Left lung (tissue), 10 donors: ENCODE results near the gene SH3TC2. TPM values are rescaled to one million over a fixed set of nuclear protein-coding genes. Genes with fewer than 3 reads are reported as not detected.

ENCODE experiments used
- ATAC-seq: fragments of 200-7000 bp; cut with Tn5 transposase; one replicate; pipeline ENCODE4 v1.9.1; 2020; ENCODE audit warnings: moderate library complexity
- DNase-seq, 4 donors: peaks; one replicate each; pipeline ENCODE4 v3.0.0-alpha.2; 2013 to 2020
- H3K27ac ChIP-seq, 2 donors: fragments of 200-600 bp; sonication (generic) in 1 of 2; one replicate each; pipeline versions ENCODE4 v1.5.0 to v1.8.0; 2020 to 2021
- H3K27me3 ChIP-seq, 2 donors: fragments of 200-600 bp; sonication (generic) in 1 of 2; one replicate each; pipeline versions ENCODE4 v1.5.0 to v1.8.0; 2020 to 2021
- H3K36me3 ChIP-seq, 2 donors: fragments of 200-600 bp; sonication (generic) in 1 of 2; one replicate each; pipeline versions ENCODE4 v1.5.0 to v1.8.0; 2020 to 2021
- H3K4me1 ChIP-seq, 2 donors: fragments of 200-600 bp; one replicate each; pipeline ENCODE4 v1.8.0; 2021
- H3K4me3 ChIP-seq, 2 donors: fragments of 200-600 bp; sonication (generic) in 1 of 2; one replicate each; pipeline versions ENCODE4 v1.5.0 to v1.8.0; 2020 to 2021; ENCODE audit warnings: mild to moderate bottlenecking in 1 of 2
- H3K9me3 ChIP-seq, 2 donors: fragments of 200-600 bp; sonication (generic) in 1 of 2; one replicate each; pipeline versions ENCODE4 v1.5.0 to v1.8.0; 2020 to 2021
- intact Hi-C, 2 donors: fragments of 100-400 bp; cut with DNase I; formaldehyde crosslinking; loops; one replicate each; pipeline versions ENCODE4 v1.11.2 to v1.14.2; 2022
- polyA plus RNA-seq, 6 donors: library from polyadenylated mRNA; unstranded; fragments of 120-200 nt; gene quantifications; one replicate each; pipeline ENCODE4 v1.2.1, GENCODE V29; 2013; ENCODE audit not compliant: insufficient read length in 6 of 6
- total RNA-seq, 2 donors: library from RNA; stranded (reverse); fragmentation: NEBNext Ultra II Directional; extraction: Animal tissue kit (Norgen Biotek cat#: 25700); gene quantifications; one replicate each; pipeline ENCODE4 v1.2.1, GENCODE V29; 2021
- TF ChIP-seq, protein P1 (sequence below), 2 donors: fragments of 200-600 bp; sonication (generic) in 1 of 2; IDR thresholded peaks; one replicate each; pipeline versions ENCODE4 v1.5.0 to v1.8.0; 2021; ENCODE audit warnings: antibody characterized with exemption in 2 of 2
- donor health status: DM: no; HTN: yes; CAD: no.
- donor health status: DM: no; HTN: no; CAD: no.

SH3TC2 gene
- total and polyA plus RNA-seq, 8 donors = 1.0 to 2.5 (median 2.1) TPM

DNA sequence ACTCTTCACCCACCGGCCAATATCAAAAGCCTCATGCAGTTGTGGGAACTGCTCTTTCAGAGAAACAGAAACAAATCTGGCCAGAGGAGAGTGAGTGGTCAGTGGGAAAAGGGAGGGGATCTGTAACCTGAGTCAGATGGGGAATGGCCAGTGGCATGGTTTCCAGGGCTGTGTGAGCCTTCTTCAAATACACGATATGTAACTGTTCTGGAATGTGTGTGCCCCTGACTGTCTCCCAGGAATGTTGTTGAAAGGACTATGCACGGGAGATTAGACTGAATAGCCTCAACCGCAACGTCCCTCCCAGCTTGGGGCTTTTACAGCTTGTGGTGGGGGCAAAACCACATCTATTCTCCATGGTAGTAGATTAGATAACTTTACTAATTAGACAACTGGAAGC is 60.8 kb downstream of the SH3TC2 start:
- Histone ChIP-seq H3K9me3 (no peaks in the 10 kb centered on the region), H3K27ac (no peak overlapping the region), H3K27me3 (no peaks in the 10 kb centered on the region), H3K4me3 (no peak overlapping the region), H3K36me3 (no peaks in the 10 kb centered on the region), H3K4me1 (no peaks in the 10 kb centered on the region)
- TF ChIP-seq, protein P1, sequence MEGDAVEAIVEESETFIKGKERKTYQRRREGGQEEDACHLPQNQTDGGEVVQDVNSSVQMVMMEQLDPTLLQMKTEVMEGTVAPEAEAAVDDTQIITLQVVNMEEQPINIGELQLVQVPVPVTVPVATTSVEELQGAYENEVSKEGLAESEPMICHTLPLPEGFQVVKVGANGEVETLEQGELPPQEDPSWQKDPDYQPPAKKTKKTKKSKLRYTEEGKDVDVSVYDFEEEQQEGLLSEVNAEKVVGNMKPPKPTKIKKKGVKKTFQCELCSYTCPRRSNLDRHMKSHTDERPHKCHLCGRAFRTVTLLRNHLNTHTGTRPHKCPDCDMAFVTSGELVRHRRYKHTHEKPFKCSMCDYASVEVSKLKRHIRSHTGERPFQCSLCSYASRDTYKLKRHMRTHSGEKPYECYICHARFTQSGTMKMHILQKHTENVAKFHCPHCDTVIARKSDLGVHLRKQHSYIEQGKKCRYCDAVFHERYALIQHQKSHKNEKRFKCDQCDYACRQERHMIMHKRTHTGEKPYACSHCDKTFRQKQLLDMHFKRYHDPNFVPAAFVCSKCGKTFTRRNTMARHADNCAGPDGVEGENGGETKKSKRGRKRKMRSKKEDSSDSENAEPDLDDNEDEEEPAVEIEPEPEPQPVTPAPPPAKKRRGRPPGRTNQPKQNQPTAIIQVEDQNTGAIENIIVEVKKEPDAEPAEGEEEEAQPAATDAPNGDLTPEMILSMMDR (IDR thresholded peaks at IDR 0.05) = no peak
- intact Hi-C loops = no loop called here
- DNase-seq = peak in 1 of 4 donors; percentile 39
- ATAC-seq = peak; percentile 83

DNA sequence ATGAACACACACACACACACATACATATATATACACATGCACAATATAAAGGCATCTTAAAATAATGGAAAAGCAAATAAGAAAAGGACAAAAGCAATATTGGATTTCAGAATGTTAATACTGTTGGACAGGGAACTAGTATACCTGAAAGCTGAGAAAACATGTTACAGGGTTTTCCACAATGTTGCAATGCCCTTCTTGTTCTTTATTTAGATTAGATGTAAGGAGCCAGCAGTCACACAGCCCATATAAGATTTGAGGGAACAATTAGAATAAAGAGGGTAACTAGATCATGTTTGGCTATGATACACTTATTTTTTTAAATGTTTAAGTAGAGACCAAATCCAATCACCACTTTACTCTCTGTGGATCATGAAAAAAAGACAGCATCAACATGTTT is 61.7 kb downstream of the SH3TC2 start:
- DNase-seq (no peak), ATAC-seq (peak; percentile 13)
- no peaks in the 10 kb centered on the region for H3K27me3 ChIP-seq
- intact Hi-C loops = no loop called here
- no peaks in the 10 kb centered on the region for H3K9me3 ChIP-seq
- H3K4me3 ChIP-seq = no peak overlapping the region
- TF ChIP-seq, protein P1 (IDR thresholded peaks at IDR 0.05) = no peak
- no peaks in the 10 kb centered on the region for H3K36me3 ChIP-seq
- no peak overlapping the region for H3K27ac ChIP-seq
- no peaks in the 10 kb centered on the region for H3K4me1 ChIP-seq

DNA sequence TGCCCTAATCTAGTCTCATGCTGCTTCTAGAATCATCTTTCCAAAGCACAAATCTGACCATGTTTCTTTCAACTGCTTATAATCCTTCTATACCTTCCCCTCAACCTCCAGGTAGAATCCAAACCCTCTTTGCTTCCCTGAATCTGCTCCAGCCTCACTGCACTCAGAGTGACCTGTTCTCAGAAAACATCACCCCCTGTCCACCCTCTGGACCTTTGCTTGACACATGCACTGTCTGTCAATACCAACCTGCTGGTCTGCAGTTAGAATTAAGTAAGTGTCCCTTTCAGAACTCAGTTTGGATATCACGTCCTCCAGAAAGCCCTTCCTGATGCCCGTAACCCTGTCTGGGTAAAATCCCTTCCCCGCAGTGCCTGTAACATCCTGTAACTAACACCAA is 63.1 kb downstream of the SH3TC2 start:
- no peaks in the 10 kb centered on the region for H3K27me3 ChIP-seq
- H3K9me3 ChIP-seq = no peaks in the 10 kb centered on the region
- TF ChIP-seq, protein P1 (IDR thresholded peaks at IDR 0.05) = no peak
- no peak overlapping the region for H3K27ac ChIP-seq
- DNase-seq (no peak), ATAC-seq (no peak)
- intact Hi-C loops = loop anchor here in 1 of 2 donors (10.0 kb wide), 1 partner anchor 255 kb away; no protein-coding TSS in a partner anchor
- no peaks in the 10 kb centered on the region for H3K36me3 ChIP-seq
- H3K4me1 ChIP-seq = no peaks in the 10 kb centered on the region
- H3K4me3 ChIP-seq = no peak overlapping the region

DNA sequence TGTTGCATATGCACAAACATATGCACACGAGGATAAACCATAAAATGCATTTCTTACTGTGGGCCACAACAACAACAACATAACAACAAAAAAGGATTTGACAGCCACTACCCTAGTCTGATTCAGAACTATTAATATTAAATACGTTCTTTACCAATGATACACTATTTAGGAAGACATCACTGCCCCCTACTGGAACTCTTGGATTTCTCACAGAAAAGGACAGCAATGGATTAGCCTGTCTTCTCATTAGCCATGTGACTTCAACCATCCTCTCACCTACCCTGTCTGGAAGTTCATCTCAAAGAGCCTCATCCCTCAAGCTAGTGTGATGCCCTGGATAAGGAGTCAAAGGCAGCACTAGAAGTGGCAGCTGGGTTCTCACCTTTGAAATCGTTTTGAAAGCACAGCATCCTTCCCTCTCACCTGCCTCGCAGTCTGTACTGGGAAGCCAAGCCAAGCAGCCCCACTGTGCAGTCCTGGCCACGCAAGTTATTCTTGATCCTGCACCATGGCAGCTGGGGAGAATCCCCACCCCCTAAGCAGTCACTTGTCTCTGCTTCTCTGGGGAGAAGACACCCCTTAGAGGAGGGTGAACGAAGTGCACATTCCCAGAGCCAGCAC is 64.6 kb downstream of the SH3TC2 start:
- H3K4me1 ChIP-seq = no peaks in the 10 kb centered on the region
- DNase-seq = peak in 1 of 4 donors; percentile 33
- H3K9me3 ChIP-seq = no peaks in the 10 kb centered on the region
- no peaks in the 10 kb centered on the region for H3K27me3 ChIP-seq
- no peaks in the 10 kb centered on the region for H3K36me3 ChIP-seq
- intact Hi-C loops = loop anchor here in 1 of 2 donors (10.0 kb wide), 1 partner anchor 253 kb away; no protein-coding TSS in a partner anchor
- no peak overlapping the region for H3K4me3 ChIP-seq
- no peak overlapping the region for H3K27ac ChIP-seq
- TF ChIP-seq, protein P1 (IDR thresholded peaks at IDR 0.05) = peak; percentile 69 to 77
- peak; percentile 75 for ATAC-seq

DNA sequence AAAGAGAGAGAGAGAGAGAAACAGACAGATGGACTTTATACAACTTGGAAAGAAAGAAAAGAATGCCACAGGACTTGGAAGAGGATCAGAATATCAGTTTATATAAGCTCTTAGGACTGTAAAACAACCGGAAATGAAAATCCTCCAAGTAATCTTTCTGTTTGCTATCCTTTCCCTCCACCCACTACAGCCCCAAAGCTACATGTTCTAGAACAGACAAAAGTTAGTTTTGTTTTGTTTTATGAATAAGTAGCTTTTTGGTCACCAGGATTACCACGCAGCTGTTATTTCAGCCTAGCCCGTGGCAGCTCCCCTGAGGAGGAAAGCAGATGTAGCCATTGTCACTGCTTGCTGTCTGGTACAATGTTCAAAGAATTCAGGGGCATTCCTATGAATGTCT is 66.6 kb downstream of the SH3TC2 start:
- intact Hi-C loops = loop anchor here in 1 of 2 donors (10.0 kb wide), 1 partner anchor 251 kb away; no protein-coding TSS in a partner anchor
- TF ChIP-seq, protein P1 (IDR thresholded peaks at IDR 0.05) = no peak

More for the DNA sequence above, 66.6 kb downstream of the SH3TC2 start:
- H3K4me1 ChIP-seq = no peaks in the 10 kb centered on the region
- ATAC-seq (no peak), DNase-seq (no peak)
- no peak overlapping the region for H3K4me3 ChIP-seq
- no peak overlapping the region for H3K27ac ChIP-seq
- no peaks in the 10 kb centered on the region for H3K9me3 ChIP-seq
- no peaks in the 10 kb centered on the region for H3K27me3 ChIP-seq
- H3K36me3 ChIP-seq = no peaks in the 10 kb centered on the region
